ENCODE measurements around the gene DHCR7.

DHCR7 gene

DNA sequence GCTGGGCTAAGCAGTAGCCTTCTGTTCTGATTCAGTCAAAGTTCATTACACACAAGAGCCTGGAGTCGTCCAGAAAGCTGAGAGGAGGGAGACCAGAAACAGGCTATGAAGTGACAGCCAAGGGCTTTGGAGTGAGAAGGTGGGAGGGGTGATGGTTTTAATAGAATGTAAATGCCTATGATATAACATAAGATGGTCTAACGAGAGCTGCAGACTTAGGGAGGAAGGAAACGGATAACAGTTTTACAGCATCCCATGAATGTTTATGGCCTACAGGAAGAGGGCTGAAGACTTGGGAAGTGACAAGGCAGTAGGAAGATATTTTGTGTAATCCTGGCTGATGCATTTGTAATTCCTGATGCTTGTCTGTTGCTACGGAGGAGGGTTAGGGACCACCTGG, 62.0 kb downstream of the DHCR7 start:
- no peak for DNase-seq

DNA sequence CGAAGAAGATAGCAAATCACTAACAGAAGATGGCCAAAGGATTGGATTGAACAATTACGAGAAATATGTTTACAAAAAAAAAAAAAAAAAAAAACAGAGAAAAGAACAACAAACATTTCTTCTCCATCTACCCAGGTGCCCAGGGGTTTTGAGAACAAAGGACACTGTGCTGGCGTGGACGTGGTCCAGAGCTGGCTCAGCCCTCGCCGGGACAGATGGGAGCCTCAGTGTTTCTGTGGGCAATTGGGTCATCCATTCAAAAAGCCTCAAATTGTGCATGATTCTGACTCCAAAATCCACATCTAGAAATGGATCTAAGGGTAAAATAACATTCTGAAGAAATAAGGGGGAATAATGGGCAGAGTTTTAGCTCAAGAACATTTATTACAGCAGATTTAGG, 63.1 kb downstream of the DHCR7 start:
- peak in 34 of 56 donors; percentile 3 to 69 (median 24) for DNase-seq

GRCh38 chr11:71384561-71384960, 63.6 kb downstream of the DHCR7 start:
- no peak for DNase-seq
